H7 (cell line): ENCODE measurements around the gene EPX. TPM values are rescaled to one million over a fixed set of nuclear protein-coding genes. Genes with fewer than 3 reads are reported as not detected.
"Not testable (repeated sequence)": the region's sequence is repeated elsewhere in the genome, so short reads cannot be mapped to it uniquely, and the experiment has no call there.

ENCODE experiments used
- DNase-seq: peaks from one replicate; pipeline ENCODE4 v3.0.0; 2012
- H3K27me3 ChIP-seq: 2 replicates; pipeline ENCODE4 v1.6.0; 2011; ENCODE audit warnings: mild to moderate bottlenecking, low read length; ENCODE audit not compliant: control insufficient read depth, insufficient read depth
- H3K36me3 ChIP-seq: replicated peaks from 2 replicates; pipeline ENCODE4 v1.5.1; 2011; ENCODE audit warnings: low read length; ENCODE audit not compliant: control insufficient read depth, insufficient read depth
- H3K4me3 ChIP-seq: 2 replicates; pipeline ENCODE4 v1.5.1; 2011; ENCODE audit warnings: low read depth, mild to moderate bottlenecking, control low read depth, low read length, moderate library complexity; ENCODE audit not compliant: insufficient read depth
- total RNA-seq: library from RNA; depleted of rRNA; stranded (reverse); fragments of >200 nt; shearing (Covaris generic); gene quantifications from 2 replicates; pipeline ENCODE4 v1.2.3, GENCODE V29; 2014; rRNA removed

EPX gene, protein sequence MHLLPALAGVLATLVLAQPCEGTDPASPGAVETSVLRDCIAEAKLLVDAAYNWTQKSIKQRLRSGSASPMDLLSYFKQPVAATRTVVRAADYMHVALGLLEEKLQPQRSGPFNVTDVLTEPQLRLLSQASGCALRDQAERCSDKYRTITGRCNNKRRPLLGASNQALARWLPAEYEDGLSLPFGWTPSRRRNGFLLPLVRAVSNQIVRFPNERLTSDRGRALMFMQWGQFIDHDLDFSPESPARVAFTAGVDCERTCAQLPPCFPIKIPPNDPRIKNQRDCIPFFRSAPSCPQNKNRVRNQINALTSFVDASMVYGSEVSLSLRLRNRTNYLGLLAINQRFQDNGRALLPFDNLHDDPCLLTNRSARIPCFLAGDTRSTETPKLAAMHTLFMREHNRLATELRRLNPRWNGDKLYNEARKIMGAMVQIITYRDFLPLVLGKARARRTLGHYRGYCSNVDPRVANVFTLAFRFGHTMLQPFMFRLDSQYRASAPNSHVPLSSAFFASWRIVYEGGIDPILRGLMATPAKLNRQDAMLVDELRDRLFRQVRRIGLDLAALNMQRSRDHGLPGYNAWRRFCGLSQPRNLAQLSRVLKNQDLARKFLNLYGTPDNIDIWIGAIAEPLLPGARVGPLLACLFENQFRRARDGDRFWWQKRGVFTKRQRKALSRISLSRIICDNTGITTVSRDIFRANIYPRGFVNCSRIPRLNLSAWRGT
- total RNA-seq = not detected in 2 replicates

DNA sequence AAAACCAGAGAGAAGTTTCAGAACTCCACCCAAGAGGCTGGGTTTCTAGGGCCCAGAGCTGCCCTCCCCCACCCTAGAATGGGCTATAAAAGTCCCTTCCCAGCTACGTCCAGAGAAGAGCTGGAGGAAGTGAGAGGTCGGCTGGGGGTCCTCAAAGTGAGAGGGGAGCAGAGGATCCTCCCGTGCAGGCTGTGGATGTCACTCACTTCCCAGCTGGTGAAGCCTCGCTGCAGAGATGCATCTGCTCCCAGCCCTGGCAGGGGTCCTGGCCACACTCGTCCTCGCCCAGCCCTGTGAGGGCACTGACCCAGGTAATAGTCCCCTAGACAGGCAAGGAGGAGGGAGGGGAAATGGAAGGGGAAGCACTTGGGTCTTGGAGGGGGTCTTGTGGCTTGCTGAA, at the start of gene EPX:
Gene EPX, plus strand, starts transcription at position 115 of the 400 bp plus-strand sequence. Its CDS starts 121 bp downstream, at position 236.
- H3K27me3 ChIP-seq = no peaks in the 10 kb centered on the region
- no peaks in the 10 kb centered on the region for H3K36me3 ChIP-seq
- DNase-seq = peak; percentile 43
- no peak within 1 kb of the TSS for H3K4me3 ChIP-seq

DNA sequence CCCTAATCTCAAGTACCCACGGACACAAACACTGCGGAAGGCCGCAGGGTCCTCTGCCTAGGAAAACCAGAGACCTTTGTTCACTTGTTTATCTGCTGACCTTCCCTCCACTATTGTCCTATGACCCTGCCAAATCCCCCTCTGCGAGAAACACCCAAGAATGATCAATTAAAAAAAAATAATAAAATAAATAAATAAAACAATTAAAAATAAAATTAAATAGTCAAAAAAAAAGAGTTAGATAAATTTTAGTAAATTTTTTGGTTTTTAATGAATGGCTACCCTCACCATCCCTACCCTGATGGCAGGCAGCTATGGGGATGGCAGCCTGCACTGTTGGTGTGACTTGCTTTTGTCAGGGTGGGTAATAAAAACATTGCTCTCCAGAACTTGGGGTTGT, 49.2 kb upstream of the EPX start:
- not testable (repeated sequence) for H3K27me3 ChIP-seq, DNase-seq, H3K36me3 ChIP-seq, H3K4me3 ChIP-seq

DNA sequence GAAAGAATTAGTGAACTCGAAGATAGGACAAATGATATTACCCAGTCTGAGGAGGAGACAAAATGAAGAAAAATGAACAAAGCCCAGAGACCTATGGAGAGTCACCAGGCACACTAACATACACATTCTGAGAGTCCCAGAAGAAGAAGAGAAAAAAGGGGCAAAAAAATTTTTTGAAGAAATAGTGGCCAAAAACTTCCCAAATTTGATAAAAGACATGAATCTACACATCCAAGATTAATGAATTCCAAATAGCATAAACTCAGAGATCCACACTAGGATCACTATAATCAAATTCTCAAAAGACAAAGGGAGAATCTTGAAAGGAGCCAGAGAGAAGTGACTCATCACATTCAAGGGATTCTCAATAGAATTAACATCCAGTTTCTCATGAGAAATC, 47.7 kb upstream of the EPX start:
- peaks cover 11% of the 10 kb centered on the region; the same call in 1 of the 2 replicates for H3K27me3 ChIP-seq
- no peak overlapping the region for H3K4me3 ChIP-seq
- no peaks in the 10 kb centered on the region for H3K36me3 ChIP-seq
- DNase-seq = no peak

DNA sequence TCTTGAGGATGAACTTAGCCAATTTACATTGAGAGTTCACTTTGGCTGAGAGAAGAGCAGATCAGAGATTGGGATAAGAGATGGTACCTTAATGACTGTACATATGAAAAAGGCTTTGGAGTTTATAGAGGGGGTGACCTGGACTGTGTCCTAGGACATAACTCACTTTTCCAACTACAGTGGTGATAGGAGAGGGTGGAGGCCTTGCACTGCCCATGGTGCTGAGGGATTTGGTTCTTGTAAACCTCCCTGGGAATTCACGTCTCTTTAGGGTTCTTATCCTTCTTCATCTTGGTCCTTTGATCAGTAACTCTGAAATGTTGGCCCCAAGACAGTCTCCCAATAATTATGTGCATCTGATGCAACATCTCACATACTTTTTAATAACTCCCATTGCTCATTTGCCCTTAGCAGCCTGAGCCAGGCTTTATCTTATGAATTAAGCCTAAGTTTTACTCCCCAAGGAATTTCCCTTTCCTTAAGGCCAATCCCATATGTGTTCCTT, 44.5 kb upstream of the EPX start, which contains the start of gene OR4D1:
Gene OR4D1, plus strand, starts transcription at position 455 of the 505 bp plus-strand sequence. CDS start 6,770 bp downstream, outside the sequence.
- Histone ChIP-seq H3K27me3 (peaks cover 16% of the 10 kb centered on the region), H3K4me3 (no peak within 1 kb of the TSS), H3K36me3 (no peaks in the 10 kb centered on the region)
- no peak for DNase-seq

DNA sequence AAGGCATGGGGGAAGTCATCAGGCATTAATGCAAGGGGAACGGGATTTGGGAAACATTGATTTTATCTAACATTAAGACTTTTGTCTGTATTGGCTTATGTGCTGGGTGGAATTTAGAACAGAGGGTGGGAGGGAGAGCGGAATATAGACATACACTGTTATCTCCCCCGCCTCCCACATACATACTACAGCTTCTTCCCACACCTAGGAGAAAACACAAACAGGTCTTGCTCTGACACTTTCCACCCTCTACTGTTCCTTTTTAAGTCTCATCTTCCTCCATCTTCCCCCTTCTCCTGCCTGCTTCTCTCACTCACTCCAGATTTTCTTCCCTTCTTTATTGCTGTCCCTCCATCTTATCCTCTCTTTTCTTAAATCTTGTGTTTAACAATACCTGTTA, 43.9 kb upstream of the EPX start:
- Histone ChIP-seq H3K36me3 (no peaks in the 10 kb centered on the region), H3K27me3 (peaks cover 19% of the 10 kb centered on the region), H3K4me3 (no peak overlapping the region)
- no peak for DNase-seq

DNA sequence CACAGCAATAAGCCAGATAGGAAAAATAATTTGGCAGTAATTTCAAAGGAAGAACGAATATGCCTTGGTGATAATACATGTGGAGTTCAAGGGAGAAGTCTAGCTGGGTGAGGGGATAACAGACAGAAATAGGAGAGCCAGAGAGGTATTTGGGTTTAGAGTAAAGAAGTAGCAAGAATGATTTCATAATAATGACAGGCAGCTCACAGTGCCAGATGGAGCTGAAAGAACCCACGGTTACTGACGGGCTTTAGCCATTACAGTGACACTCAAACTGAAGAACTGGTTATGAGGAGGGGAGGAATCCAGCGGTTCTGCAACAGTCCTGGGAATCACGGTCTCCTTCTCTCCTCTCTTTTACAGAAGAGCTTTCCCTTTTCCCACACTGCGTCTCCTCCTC, 42.1 kb upstream of the EPX start:
- no peak for DNase-seq
- Histone ChIP-seq H3K4me3 (no peak overlapping the region), H3K36me3 (no peaks in the 10 kb centered on the region), H3K27me3 (peaks cover 28% of the 10 kb centered on the region)

DNA sequence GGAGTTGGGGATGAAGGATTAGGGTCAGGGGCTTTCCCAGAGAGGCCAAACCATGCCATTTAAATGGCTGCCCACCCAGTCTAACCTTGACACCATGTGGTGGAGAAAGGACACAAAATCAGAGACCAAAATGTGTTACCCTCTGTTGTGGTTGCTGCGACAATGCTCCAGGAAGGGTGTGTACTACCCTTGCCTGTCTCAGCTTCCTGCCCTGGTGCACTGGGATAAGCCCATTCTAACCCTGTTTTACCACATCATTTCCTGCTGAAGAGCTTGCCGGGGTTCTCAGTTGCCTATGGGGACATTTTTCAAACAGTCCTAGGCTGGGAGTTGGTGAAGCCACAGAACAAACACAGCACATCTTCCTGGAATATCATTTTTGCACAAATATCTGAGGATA, 39.5 kb upstream of the EPX start:
- Histone ChIP-seq H3K27me3 (peaks cover 47% of the 10 kb centered on the region), H3K4me3 (no peak overlapping the region), H3K36me3 (no peaks in the 10 kb centered on the region)
- DNase-seq = no peak

DNA sequence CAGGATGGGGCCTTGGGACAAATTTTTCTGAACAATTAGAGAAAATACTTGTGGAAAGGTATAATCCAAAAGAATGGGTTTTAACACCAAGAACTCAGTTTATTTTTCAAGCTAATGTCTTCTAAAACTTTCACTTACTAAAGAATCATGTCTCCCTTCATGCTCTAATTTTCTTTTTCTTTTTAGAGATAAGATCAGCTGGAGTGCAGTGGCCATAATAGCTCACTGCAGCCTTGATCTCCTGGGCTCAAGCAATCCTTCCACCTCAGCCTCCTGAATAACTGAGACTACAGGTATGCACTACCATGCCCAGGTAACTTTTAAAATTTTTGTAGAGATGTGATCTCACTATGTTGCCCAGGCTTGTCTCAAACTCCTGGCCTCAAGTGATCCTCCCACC, 38.9 kb upstream of the EPX start:
- Histone ChIP-seq H3K4me3 (no peak overlapping the region), H3K27me3 (peaks cover 48% of the 10 kb centered on the region), H3K36me3 (no peaks in the 10 kb centered on the region)
- DNase-seq = no peak

DNA sequence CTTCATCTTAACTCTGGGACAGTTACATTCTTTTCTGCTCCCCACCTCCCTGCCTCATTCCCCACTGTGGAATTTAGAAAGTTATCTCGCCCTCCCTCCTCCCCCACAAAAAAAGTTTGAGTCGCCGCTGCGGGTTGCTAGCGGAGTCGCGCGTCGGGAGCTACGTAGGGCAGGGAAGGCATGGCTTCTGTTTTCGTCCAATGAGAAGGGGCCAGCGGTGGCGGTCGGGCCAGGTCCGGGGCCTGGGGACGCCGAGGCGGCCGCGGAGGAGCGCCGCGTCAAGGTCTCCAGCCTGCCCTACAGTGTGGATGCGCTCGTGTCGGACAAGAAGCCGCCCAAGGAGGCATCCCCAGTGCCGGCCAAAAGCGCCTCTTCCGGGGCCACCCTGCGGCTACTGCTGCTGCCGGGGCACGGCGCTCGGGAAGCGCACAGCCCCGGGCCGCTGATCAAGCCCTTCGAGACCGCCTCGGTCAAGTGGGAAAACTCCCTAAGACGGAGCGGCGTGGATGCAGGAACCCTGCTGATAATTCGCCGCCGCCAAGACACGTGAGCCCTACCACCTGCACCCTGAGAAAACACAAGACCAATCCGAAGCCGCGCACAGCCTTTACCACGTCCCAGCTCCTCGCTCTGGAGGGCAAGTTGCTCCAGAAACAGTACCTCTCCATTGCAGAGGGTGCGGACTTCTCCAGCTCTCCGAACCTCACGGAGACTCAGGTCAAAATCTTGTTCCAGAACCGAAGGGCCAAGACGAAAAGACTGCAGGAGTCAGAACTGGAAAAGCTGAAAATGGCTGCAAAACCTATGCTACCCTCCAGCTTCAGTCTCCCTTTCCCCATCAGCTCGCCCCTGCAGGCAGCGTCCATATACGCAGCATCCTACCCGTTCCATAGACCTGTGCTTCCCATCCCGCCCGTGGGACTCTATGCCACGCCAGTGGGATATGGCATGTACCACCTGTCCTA, 35.4 kb upstream of the EPX start:
- no peaks in the 10 kb centered on the region for H3K36me3 ChIP-seq
- peak; percentile 85 for DNase-seq
- H3K27me3 ChIP-seq = peaks cover 47% of the 10 kb centered on the region
- peak overlapping the region; percentile 64 for H3K4me3 ChIP-seq

DNA sequence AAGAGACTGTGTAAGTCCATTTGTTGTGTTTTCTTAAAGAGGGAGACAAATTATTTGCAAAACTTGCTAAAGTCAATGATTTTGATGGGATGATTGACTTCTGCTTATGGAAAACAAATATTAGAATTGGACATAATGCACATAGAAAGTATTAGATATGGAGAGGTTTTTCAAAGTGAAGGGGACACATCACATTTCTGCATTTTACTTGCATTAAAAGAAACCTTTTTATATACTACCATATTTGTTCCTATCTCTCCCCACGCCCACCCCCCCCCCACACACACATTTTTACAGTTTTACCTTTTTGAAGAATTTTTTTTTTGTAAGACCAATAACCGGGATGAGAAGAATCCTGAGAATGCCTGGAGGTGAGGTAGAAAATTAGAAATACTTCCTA, 34.3 kb upstream of the EPX start:
- no peak for DNase-seq
- H3K4me3 ChIP-seq = no peak overlapping the region
- H3K36me3 ChIP-seq = no peaks in the 10 kb centered on the region
- H3K27me3 ChIP-seq = peaks cover 47% of the 10 kb centered on the region

DNA sequence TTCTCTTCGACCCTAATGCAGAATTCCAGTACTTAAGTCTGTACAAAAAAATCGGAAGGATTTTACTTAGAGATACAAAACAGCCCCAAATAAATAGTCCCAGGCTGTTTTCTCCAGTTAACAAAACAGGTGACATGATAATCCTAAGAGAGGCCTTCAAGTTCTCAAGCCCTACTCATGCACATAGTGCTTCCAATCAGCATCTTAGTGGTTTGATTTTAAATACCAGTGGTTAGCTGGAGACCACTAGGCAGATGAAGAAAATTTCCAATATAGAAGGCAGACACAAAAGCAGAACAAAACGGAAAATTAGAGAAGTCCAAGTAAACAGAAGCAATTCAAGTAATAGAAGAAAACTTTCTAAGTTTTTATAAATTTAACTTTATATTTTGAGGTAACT, 31.0 kb upstream of the EPX start:
- peaks cover 32% of the 10 kb centered on the region for H3K27me3 ChIP-seq
- DNase-seq = no peak
- H3K36me3 ChIP-seq = no peaks in the 10 kb centered on the region
- H3K4me3 ChIP-seq = no peak overlapping the region

DNA sequence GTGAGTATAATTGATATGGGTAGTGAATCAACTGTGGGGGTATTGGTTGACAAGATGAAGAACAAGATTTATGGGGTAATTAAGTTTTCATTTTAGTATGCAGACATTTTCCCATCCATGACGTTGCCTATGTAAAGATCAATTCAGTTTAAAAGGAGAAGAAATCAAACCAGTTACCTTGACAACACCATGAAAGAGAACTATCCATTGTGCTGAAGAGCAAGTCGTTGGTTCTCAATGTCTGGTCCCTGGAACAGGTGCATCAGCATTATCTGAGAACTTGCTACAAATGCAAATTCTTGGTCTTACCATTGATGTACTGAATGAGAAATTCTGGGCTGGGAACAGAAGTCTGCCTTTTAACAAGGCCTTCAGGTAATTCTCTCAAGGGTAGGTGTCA, 26.5 kb upstream of the EPX start:
- peaks cover 8% of the 10 kb centered on the region; the same call in 1 of the 2 replicates for H3K27me3 ChIP-seq
- no peaks in the 10 kb centered on the region for H3K36me3 ChIP-seq
- no peak overlapping the region for H3K4me3 ChIP-seq
- no peak for DNase-seq

DNA sequence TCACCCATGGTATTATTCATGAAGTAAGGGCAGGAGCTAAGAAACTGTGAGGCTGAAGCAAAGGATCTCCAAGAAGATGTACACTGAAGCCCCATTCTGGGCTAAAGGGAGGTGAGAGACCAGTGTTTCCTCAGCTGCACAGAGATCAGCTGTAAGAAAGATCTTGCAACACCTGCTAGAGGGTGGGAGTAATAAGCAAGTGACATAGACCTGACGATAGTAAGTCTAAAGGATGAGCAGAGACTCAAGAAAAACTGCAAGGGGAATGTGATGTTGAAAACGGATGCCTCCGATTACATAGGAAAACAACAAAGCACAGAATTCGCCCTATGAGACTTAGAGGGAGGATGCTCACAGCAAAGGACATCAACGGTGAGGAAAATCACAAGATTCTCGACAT, 25.8 kb upstream of the EPX start, which contains the start of gene OR4D2:
Gene OR4D2, plus strand, starts transcription at position 301 of the 400 bp plus-strand sequence. CDS start 2,674 bp downstream, outside the sequence.
- H3K27me3 ChIP-seq = peaks cover 7% of the 10 kb centered on the region; the same call in 1 of the 2 replicates
- DNase-seq = no peak
- H3K4me3 ChIP-seq = no peak within 1 kb of the TSS
- no peaks in the 10 kb centered on the region for H3K36me3 ChIP-seq

DNA sequence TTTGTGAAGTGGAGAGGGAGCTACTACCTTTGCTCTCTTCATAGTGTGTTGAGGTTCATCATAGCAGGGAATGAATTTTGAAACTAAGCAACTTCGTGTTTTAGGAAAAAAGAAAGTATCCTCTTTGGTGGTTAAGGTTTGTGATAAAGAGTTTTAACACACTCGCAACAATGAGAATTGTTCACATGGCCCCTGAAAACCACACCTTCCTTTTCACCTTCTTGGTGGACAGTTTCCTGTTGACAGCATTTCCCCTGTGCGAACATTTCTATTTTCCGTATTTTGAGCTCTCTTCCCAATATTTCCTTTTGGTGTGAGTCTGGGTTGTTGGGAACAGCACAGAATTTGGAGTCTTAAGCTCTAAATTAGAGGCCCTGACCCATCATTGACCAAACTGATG, 21.9 kb upstream of the EPX start:
- H3K36me3 ChIP-seq = no peaks in the 10 kb centered on the region
- H3K27me3 ChIP-seq = peaks cover 2% of the 10 kb centered on the region; the same call in 1 of the 2 replicates
- no peak for DNase-seq
- no peak overlapping the region for H3K4me3 ChIP-seq
